ENCODE results near the gene GABRB3. TPM values are rescaled to one million over a fixed set of nuclear protein-coding genes. Genes with fewer than 3 reads are reported as not detected.

GABRB3 gene
- total and polyA plus RNA-seq, 4 donors: 0.09 to 1.2 (median 0.50) TPM

DNA sequence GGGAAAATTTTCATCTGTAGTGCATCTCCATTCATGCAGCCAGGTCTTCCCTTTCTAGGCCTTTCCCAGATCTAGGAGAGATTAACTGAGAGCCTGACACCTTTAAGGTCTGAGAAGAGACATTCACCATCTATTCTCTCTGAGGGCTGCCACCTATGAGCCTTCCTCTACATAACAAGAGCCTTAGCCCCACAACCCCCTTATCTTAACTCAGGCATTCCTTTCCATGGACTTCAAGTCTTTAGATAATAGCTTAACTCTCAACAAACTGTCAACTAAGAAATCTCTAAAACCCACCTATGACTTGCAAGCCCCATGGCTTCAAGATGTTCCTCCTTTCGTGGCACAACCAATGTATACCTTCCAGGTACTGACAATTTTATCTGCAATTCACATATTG, 121.0 kb downstream of the GABRB3 start:
- Histone ChIP-seq H3K36me3 (ENCODE audit: control insufficient read depth in 4 of 4, insufficient read depth in 3 of 4, low read depth in 1 of 4, low read length in 3 of 4) (no peaks in the 10 kb centered on the region), H3K27ac (ENCODE audit: low read depth in 1 of 2, low read length in 2 of 2) (no peak overlapping the region), H3K4me3 (ENCODE audit: low read depth in 1 of 3, low read length in 3 of 3) (no peak overlapping the region), H3K4me1 (ENCODE audit: control insufficient read depth in 4 of 4, insufficient read depth in 4 of 4, low read length in 3 of 4) (no peaks in the 10 kb centered on the region), H3K9me3 (ENCODE audit: control insufficient read depth in 4 of 4, low read length in 3 of 4) (peaks cover 0 to 7% (median 4%) of the 10 kb centered on the region in 4 donors), H3K9ac (ENCODE audit: low read depth in 1 of 2, low read length in 2 of 2) (no peak overlapping the region), H3K27me3 (ENCODE audit: control insufficient read depth in 4 of 4, insufficient read depth in 4 of 4, low read length in 3 of 4) (peaks cover 0 to 3% (median 1%) of the 10 kb centered on the region in 4 donors)
- WGBS: 44% methylated on average over 1 of the region's 1 CpG
- DNase-seq (ENCODE audit: low spot score): no peak
- TF ChIP-seq GABPA (IDR thresholded peaks at IDR 0.05 in 1 of 2, conservative IDR thresholded peaks at IDR 0.05 in 1 of 2) (no peak), RAD21 (IDR thresholded peaks at IDR 0.05) (no peak), YY1 (IDR thresholded peaks at IDR 0.05) (no peak), FOXA1 (IDR thresholded peaks at IDR 0.05) (no peak), RXRA (IDR thresholded peaks at IDR 0.05) (no peak), HNF4G (IDR thresholded peaks at IDR 0.05) (no peak), HNF4A (conservative IDR thresholded peaks at IDR 0.05) (no peak), EGR1 (IDR thresholded peaks at IDR 0.05; ENCODE audit: low read depth in 2 of 2) (no peak), JUND (IDR thresholded peaks at IDR 0.05) (no peak), TAF1 (conservative IDR thresholded peaks at IDR 0.05) (no peak), FOXA2 (IDR thresholded peaks at IDR 0.05) (no peak), SP1 (IDR thresholded peaks at IDR 0.05) (no peak)
- TF ChIP-seq, protein P1, sequence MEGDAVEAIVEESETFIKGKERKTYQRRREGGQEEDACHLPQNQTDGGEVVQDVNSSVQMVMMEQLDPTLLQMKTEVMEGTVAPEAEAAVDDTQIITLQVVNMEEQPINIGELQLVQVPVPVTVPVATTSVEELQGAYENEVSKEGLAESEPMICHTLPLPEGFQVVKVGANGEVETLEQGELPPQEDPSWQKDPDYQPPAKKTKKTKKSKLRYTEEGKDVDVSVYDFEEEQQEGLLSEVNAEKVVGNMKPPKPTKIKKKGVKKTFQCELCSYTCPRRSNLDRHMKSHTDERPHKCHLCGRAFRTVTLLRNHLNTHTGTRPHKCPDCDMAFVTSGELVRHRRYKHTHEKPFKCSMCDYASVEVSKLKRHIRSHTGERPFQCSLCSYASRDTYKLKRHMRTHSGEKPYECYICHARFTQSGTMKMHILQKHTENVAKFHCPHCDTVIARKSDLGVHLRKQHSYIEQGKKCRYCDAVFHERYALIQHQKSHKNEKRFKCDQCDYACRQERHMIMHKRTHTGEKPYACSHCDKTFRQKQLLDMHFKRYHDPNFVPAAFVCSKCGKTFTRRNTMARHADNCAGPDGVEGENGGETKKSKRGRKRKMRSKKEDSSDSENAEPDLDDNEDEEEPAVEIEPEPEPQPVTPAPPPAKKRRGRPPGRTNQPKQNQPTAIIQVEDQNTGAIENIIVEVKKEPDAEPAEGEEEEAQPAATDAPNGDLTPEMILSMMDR (IDR thresholded peaks at IDR 0.05; ENCODE audit: low read depth, low read length, missing input control): no peak
- TF ChIP-seq, protein P2, sequence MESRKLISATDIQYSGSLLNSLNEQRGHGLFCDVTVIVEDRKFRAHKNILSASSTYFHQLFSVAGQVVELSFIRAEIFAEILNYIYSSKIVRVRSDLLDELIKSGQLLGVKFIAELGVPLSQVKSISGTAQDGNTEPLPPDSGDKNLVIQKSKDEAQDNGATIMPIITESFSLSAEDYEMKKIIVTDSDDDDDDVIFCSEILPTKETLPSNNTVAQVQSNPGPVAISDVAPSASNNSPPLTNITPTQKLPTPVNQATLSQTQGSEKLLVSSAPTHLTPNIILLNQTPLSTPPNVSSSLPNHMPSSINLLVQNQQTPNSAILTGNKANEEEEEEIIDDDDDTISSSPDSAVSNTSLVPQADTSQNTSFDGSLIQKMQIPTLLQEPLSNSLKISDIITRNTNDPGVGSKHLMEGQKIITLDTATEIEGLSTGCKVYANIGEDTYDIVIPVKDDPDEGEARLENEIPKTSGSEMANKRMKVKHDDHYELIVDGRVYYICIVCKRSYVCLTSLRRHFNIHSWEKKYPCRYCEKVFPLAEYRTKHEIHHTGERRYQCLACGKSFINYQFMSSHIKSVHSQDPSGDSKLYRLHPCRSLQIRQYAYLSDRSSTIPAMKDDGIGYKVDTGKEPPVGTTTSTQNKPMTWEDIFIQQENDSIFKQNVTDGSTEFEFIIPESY (IDR thresholded peaks at IDR 0.05): no peak
- TF ChIP-seq, protein P3, sequence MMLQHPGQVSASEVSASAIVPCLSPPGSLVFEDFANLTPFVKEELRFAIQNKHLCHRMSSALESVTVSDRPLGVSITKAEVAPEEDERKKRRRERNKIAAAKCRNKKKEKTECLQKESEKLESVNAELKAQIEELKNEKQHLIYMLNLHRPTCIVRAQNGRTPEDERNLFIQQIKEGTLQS (IDR thresholded peaks at IDR 0.05): no peak
- TF ChIP-seq, protein P4, sequence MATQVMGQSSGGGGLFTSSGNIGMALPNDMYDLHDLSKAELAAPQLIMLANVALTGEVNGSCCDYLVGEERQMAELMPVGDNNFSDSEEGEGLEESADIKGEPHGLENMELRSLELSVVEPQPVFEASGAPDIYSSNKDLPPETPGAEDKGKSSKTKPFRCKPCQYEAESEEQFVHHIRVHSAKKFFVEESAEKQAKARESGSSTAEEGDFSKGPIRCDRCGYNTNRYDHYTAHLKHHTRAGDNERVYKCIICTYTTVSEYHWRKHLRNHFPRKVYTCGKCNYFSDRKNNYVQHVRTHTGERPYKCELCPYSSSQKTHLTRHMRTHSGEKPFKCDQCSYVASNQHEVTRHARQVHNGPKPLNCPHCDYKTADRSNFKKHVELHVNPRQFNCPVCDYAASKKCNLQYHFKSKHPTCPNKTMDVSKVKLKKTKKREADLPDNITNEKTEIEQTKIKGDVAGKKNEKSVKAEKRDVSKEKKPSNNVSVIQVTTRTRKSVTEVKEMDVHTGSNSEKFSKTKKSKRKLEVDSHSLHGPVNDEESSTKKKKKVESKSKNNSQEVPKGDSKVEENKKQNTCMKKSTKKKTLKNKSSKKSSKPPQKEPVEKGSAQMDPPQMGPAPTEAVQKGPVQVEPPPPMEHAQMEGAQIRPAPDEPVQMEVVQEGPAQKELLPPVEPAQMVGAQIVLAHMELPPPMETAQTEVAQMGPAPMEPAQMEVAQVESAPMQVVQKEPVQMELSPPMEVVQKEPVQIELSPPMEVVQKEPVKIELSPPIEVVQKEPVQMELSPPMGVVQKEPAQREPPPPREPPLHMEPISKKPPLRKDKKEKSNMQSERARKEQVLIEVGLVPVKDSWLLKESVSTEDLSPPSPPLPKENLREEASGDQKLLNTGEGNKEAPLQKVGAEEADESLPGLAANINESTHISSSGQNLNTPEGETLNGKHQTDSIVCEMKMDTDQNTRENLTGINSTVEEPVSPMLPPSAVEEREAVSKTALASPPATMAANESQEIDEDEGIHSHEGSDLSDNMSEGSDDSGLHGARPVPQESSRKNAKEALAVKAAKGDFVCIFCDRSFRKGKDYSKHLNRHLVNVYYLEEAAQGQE (IDR thresholded peaks at IDR 0.05): no peak
- TF ChIP-seq, protein P5, sequence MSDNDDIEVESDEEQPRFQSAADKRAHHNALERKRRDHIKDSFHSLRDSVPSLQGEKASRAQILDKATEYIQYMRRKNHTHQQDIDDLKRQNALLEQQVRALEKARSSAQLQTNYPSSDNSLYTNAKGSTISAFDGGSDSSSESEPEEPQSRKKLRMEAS (IDR thresholded peaks at IDR 0.05): no peak
